Measurements from ENCODE around the gene MCTP1. TPM values are rescaled to one million over a fixed set of nuclear protein-coding genes. Genes with fewer than 3 reads are reported as not detected.

MCTP1 gene
- total and polyA plus RNA-seq, 9 donors, result 4.3 to 11.0 (median 7.3) TPM

- 38% methylated on average over 5 of the region's 5 CpGs for WGBS (ENCODE audit: insufficient coverage)
- H3K4me1 ChIP-seq (ENCODE audit: control insufficient read depth, insufficient read depth, low read length), result peaks cover 3% of the 10 kb centered on the region
- H3K36me3 ChIP-seq (ENCODE audit: control insufficient read depth, insufficient read depth, low read length), result no peaks in the 10 kb centered on the region
- H3K27me3 ChIP-seq (ENCODE audit: control insufficient read depth, insufficient read depth, low read length), result no peaks in the 10 kb centered on the region
- H3K27ac ChIP-seq (ENCODE audit: low read length), result no peak overlapping the region
- H3K9me3 ChIP-seq (replicated peaks; ENCODE audit: control insufficient read depth, low read depth, low read length), result no peaks in the 10 kb centered on the region
- peak; percentile 59 for DNase-seq
- no peak overlapping the region for H3K4me3 ChIP-seq (ENCODE audit: low read length)
These were observed 257.7 kb downstream of the MCTP1 start for GRCh38 chr5:95027151-95027721.

- WGBS (ENCODE audit: insufficient coverage), result no CpG with 5 or more reads among the region's 2 CpGs
- no peaks in the 10 kb centered on the region for H3K27me3 ChIP-seq (ENCODE audit: control insufficient read depth, insufficient read depth, low read length)
These were observed 258.2 kb downstream of the MCTP1 start for GRCh38 chr5:95026718-95027117.

GRCh38 chr5:95022967-95023695 lies 261.8 kb downstream of the MCTP1 start:
- no peak for DNase-seq
- 100% methylated on average over 2 of the region's 5 CpGs for WGBS (ENCODE audit: insufficient coverage)
- no peak overlapping the region for H3K4me3 ChIP-seq (ENCODE audit: low read length)

More at GRCh38 chr5:95026718-95027117, 258.2 kb downstream of the MCTP1 start:
- no peak for DNase-seq
- H3K27ac ChIP-seq (ENCODE audit: low read length), result no peak overlapping the region
- peaks cover 3% of the 10 kb centered on the region for H3K4me1 ChIP-seq (ENCODE audit: control insufficient read depth, insufficient read depth, low read length)
- no peaks in the 10 kb centered on the region for H3K36me3 ChIP-seq (ENCODE audit: control insufficient read depth, insufficient read depth, low read length)
- H3K9me3 ChIP-seq (replicated peaks; ENCODE audit: control insufficient read depth, low read depth, low read length), result no peaks in the 10 kb centered on the region
- H3K4me3 ChIP-seq (ENCODE audit: low read length), result no peak overlapping the region

GRCh38 chr5:95020345-95020744 lies 264.5 kb downstream of the MCTP1 start:
- no peak for DNase-seq
- Histone ChIP-seq H3K27ac (ENCODE audit: low read length) (no peak overlapping the region), H3K4me3 (ENCODE audit: low read length) (no peak overlapping the region), H3K4me1 (ENCODE audit: control insufficient read depth, insufficient read depth, low read length) (no peaks in the 10 kb centered on the region), H3K27me3 (ENCODE audit: control insufficient read depth, insufficient read depth, low read length) (no peaks in the 10 kb centered on the region), H3K9me3 (replicated peaks; ENCODE audit: control insufficient read depth, low read depth, low read length) (no peaks in the 10 kb centered on the region), H3K36me3 (ENCODE audit: control insufficient read depth, insufficient read depth, low read length) (no peaks in the 10 kb centered on the region)
- no CpG with 5 or more reads among the region's 1 CpG for WGBS (ENCODE audit: insufficient coverage)

More at GRCh38 chr5:95022967-95023695, 261.8 kb downstream of the MCTP1 start:
- H3K9me3 ChIP-seq (replicated peaks; ENCODE audit: control insufficient read depth, low read depth, low read length), result no peaks in the 10 kb centered on the region
- no peak overlapping the region for H3K27ac ChIP-seq (ENCODE audit: low read length)
- H3K36me3 ChIP-seq (ENCODE audit: control insufficient read depth, insufficient read depth, low read length), result no peaks in the 10 kb centered on the region
- peaks cover 3% of the 10 kb centered on the region for H3K4me1 ChIP-seq (ENCODE audit: control insufficient read depth, insufficient read depth, low read length)
- H3K27me3 ChIP-seq (ENCODE audit: control insufficient read depth, insufficient read depth, low read length), result no peaks in the 10 kb centered on the region

- DNase-seq, result no peak
- H3K4me1 ChIP-seq (ENCODE audit: control insufficient read depth, insufficient read depth, low read length), result no peaks in the 10 kb centered on the region
- H3K9me3 ChIP-seq (replicated peaks; ENCODE audit: control insufficient read depth, low read depth, low read length), result no peaks in the 10 kb centered on the region
- no peaks in the 10 kb centered on the region for H3K27me3 ChIP-seq (ENCODE audit: control insufficient read depth, insufficient read depth, low read length)
- no peak overlapping the region for H3K27ac ChIP-seq (ENCODE audit: low read length)
- H3K36me3 ChIP-seq (ENCODE audit: control insufficient read depth, insufficient read depth, low read length), result no peaks in the 10 kb centered on the region
- H3K4me3 ChIP-seq (ENCODE audit: low read length), result no peak overlapping the region
- no CpG with 5 or more reads among the region's 2 CpGs for WGBS (ENCODE audit: insufficient coverage)
These were observed 265.9 kb downstream of the MCTP1 start for GRCh38 chr5:95018946-95019345.

- Histone ChIP-seq H3K4me1 (ENCODE audit: control insufficient read depth, insufficient read depth, low read length) (no peaks in the 10 kb centered on the region), H3K27ac (ENCODE audit: low read length) (no peak overlapping the region), H3K9me3 (replicated peaks; ENCODE audit: control insufficient read depth, low read depth, low read length) (no peaks in the 10 kb centered on the region), H3K36me3 (ENCODE audit: control insufficient read depth, insufficient read depth, low read length) (no peaks in the 10 kb centered on the region), H3K4me3 (ENCODE audit: low read length) (no peak overlapping the region), H3K27me3 (ENCODE audit: control insufficient read depth, insufficient read depth, low read length) (no peaks in the 10 kb centered on the region)
- WGBS (ENCODE audit: insufficient coverage), result 88% methylated on average over 1 of the region's 1 CpG
- no peak for DNase-seq
These were observed 266.4 kb downstream of the MCTP1 start for GRCh38 chr5:95018511-95018910.

GRCh38 chr5:95009812-95010211 lies 275.1 kb downstream of the MCTP1 start:
- Histone ChIP-seq H3K27me3 (ENCODE audit: control insufficient read depth, insufficient read depth, low read length) (no peaks in the 10 kb centered on the region), H3K4me3 (ENCODE audit: low read length) (no peak overlapping the region), H3K27ac (ENCODE audit: low read length) (no peak overlapping the region), H3K9me3 (replicated peaks; ENCODE audit: control insufficient read depth, low read depth, low read length) (no peaks in the 10 kb centered on the region), H3K4me1 (ENCODE audit: control insufficient read depth, insufficient read depth, low read length) (no peaks in the 10 kb centered on the region), H3K36me3 (ENCODE audit: control insufficient read depth, insufficient read depth, low read length) (no peaks in the 10 kb centered on the region)
- DNase-seq, result no peak
- WGBS (ENCODE audit: insufficient coverage), result no CpG with 5 or more reads among the region's 2 CpGs

- Histone ChIP-seq H3K9me3 (replicated peaks; ENCODE audit: control insufficient read depth, low read depth, low read length) (peaks cover 10% of the 10 kb centered on the region), H3K4me1 (ENCODE audit: control insufficient read depth, insufficient read depth, low read length) (no peaks in the 10 kb centered on the region), H3K27me3 (ENCODE audit: control insufficient read depth, insufficient read depth, low read length) (no peaks in the 10 kb centered on the region), H3K36me3 (ENCODE audit: control insufficient read depth, insufficient read depth, low read length) (no peaks in the 10 kb centered on the region), H3K27ac (ENCODE audit: low read length) (no peak overlapping the region), H3K4me3 (ENCODE audit: low read length) (no peak overlapping the region)
- DNase-seq, result no peak
- WGBS (ENCODE audit: insufficient coverage), result 71% methylated on average over 1 of the region's 4 CpGs
These were observed 276.8 kb downstream of the MCTP1 start for GRCh38 chr5:95007921-95008597.

GRCh38 chr5:95005811-95006210 lies 279.1 kb downstream of the MCTP1 start:
- Histone ChIP-seq H3K27me3 (ENCODE audit: control insufficient read depth, insufficient read depth, low read length) (no peaks in the 10 kb centered on the region), H3K4me3 (ENCODE audit: low read length) (no peak overlapping the region), H3K9me3 (replicated peaks; ENCODE audit: control insufficient read depth, low read depth, low read length) (peaks cover 10% of the 10 kb centered on the region), H3K27ac (ENCODE audit: low read length) (no peak overlapping the region), H3K36me3 (ENCODE audit: control insufficient read depth, insufficient read depth, low read length) (no peaks in the 10 kb centered on the region), H3K4me1 (ENCODE audit: control insufficient read depth, insufficient read depth, low read length) (no peaks in the 10 kb centered on the region)
- DNase-seq, result no peak
- WGBS (ENCODE audit: insufficient coverage), result no CpG with 5 or more reads among the region's 1 CpG

GRCh38 chr5:94998670-94999069 lies 286.2 kb downstream of the MCTP1 start:
- Histone ChIP-seq H3K36me3 (ENCODE audit: control insufficient read depth, insufficient read depth, low read length) (no peaks in the 10 kb centered on the region), H3K4me3 (ENCODE audit: low read length) (no peak overlapping the region), H3K27ac (ENCODE audit: low read length) (no peak overlapping the region), H3K4me1 (ENCODE audit: control insufficient read depth, insufficient read depth, low read length) (no peaks in the 10 kb centered on the region), H3K9me3 (replicated peaks; ENCODE audit: control insufficient read depth, low read depth, low read length) (no peaks in the 10 kb centered on the region), H3K27me3 (ENCODE audit: control insufficient read depth, insufficient read depth, low read length) (no peaks in the 10 kb centered on the region)
- no CpG with 5 or more reads among the region's 7 CpGs for WGBS (ENCODE audit: insufficient coverage)
- no peak for DNase-seq

Data from muscle of leg (tissue), 11 donors.